Lower leg skin (tissue), 4 donors: ENCODE measurements around the gene GNG7. TPM values are rescaled to one million over a fixed set of nuclear protein-coding genes. Genes with fewer than 3 reads are reported as not detected.
"Not testable (repeated sequence)": the region's sequence is repeated elsewhere in the genome, so short reads cannot be mapped to it uniquely, and the experiment has no call there.

ENCODE experiments used
- DNase-seq, 2 donors: peaks; one replicate each; pipeline ENCODE4 v3.0.0-alpha.2; 2019; ENCODE audit warnings: low spot score in 2 of 2
- H3K4me3 ChIP-seq: fragments of 200-600 bp; sonication (generic); 2 replicates; pipeline ENCODE4 v1.5.1; 2017; ENCODE audit warnings: mild to moderate bottlenecking, low read depth; ENCODE audit not compliant: poor library complexity, severe bottlenecking
- CTCF ChIP-seq, 3 donors: fragments of 450-650 bp; IDR thresholded peaks; one replicate each; pipeline ENCODE4 v1.5.1; 2016; ENCODE audit warnings: antibody characterized with exemption in 3 of 3, mild to moderate bottlenecking in 3 of 3, moderate library complexity in 2 of 3
- POLR2A ChIP-seq, 2 donors: fragments of 450-650 bp; IDR thresholded peaks; one replicate each; pipeline ENCODE4 v1.6.1; 2016 to 2017; ENCODE audit warnings: antibody characterized with exemption in 2 of 2, mild to moderate bottlenecking in 1 of 2, moderate library complexity in 1 of 2
- WGBS, 2 donors: methylation state at CpG; one replicate each; pipeline ENCODE4 v1.1.5; 2018; 5-methylcytosine and 5-hydroxymethylcytosine counted together
- intact Hi-C: fragments of 100-400 bp; cut with DNase I; formaldehyde crosslinking; loops from one replicate; pipeline ENCODE4 v1.15.0; 2023; ENCODE audit warnings: low total_unique reads
- total RNA-seq, 4 donors: library from RNA; depleted of rRNA; stranded (reverse); fragments of >200 nt; gene quantifications; one replicate each; pipeline ENCODE4 v1.1.0, GENCODE V29; 2016

The GNG7 gene
- total RNA-seq, 4 donors from 2014 or later = 0.59 to 3.4 (median 2.4) TPM

GRCh38 chr19:2607712-2608601, 94.5 kb downstream of the GNG7 start:
- intact Hi-C loops = no loop called here
- 67 to 71% methylated on average over 45 to 47 of the region's 47 CpGs for WGBS, 2 donors
- DNase-seq = peak in 1 of 2 donors; percentile 85
- TF ChIP-seq CTCF (IDR thresholded peaks at IDR 0.05) = no peak
- no peak for TF ChIP-seq POLR2A (IDR thresholded peaks at IDR 0.05)
- no peak overlapping the region for H3K4me3 ChIP-seq

- intact Hi-C loops, H3K4me3 ChIP-seq, DNase-seq: not testable (repeated sequence)
- WGBS, 2 donors = 62 to 74% methylated on average over 9 of the region's 9 CpGs
These were observed 95.7 kb downstream of the GNG7 start for GRCh38 chr19:2606774-2607173.

GRCh38 chr19:2605889-2606288, 96.6 kb downstream of the GNG7 start:
- intact Hi-C loops, DNase-seq, H3K4me3 ChIP-seq: not testable (repeated sequence)
- WGBS, 2 donors = 80 to 88% methylated on average over 9 of the region's 9 CpGs

- H3K4me3 ChIP-seq = no peak overlapping the region
- intact Hi-C loops = no loop called here
- TF ChIP-seq POLR2A (IDR thresholded peaks at IDR 0.05) (no peak), CTCF (IDR thresholded peaks at IDR 0.05) (no peak)
- WGBS, 2 donors = 93 to 94% methylated on average over 8 of the region's 8 CpGs
- DNase-seq = no peak
These were observed 97.7 kb downstream of the GNG7 start for GRCh38 chr19:2604747-2605329.

GRCh38 chr19:2603334-2603733, 99.2 kb downstream of the GNG7 start:
- H3K4me3 ChIP-seq = no peak overlapping the region
- WGBS, 2 donors = 17 to 21% methylated on average over 17 of the region's 17 CpGs
- peak in 1 of 2 donors; percentile 94 for DNase-seq
- TF ChIP-seq POLR2A (IDR thresholded peaks at IDR 0.05) = no peak
- no peak for TF ChIP-seq CTCF (IDR thresholded peaks at IDR 0.05)
- intact Hi-C loops = no loop called here

- H3K4me3 ChIP-seq = no peak overlapping the region
- DNase-seq = peak; percentile 85 to 97
- intact Hi-C loops = no loop called here
- 22 to 27% methylated on average over 17 to 21 of the region's 23 CpGs for WGBS, 2 donors
- no peak for TF ChIP-seq POLR2A (IDR thresholded peaks at IDR 0.05)
- no peak for TF ChIP-seq CTCF (IDR thresholded peaks at IDR 0.05)
These were observed 99.9 kb downstream of the GNG7 start for GRCh38 chr19:2602391-2603181.
